GM12891 (cell line): ENCODE results near the gene BEGAIN.

Source experiments
- POLR2A ChIP-seq: IDR thresholded peaks from 2 replicates; pipeline ENCODE4 v1.6.1; 2011; ENCODE audit warnings: low read depth, low read length, control low read depth
- POLR2AphosphoS5 ChIP-seq: IDR thresholded peaks from 2 replicates; pipeline ENCODE4 v1.6.1; 2011; ENCODE audit warnings: low read depth, low read length, control low read depth
- TAF1 ChIP-seq: IDR thresholded peaks from 2 replicates; pipeline ENCODE4 v1.6.1; 2011; ENCODE audit warnings: low read depth, low read length, control low read depth

DNA sequence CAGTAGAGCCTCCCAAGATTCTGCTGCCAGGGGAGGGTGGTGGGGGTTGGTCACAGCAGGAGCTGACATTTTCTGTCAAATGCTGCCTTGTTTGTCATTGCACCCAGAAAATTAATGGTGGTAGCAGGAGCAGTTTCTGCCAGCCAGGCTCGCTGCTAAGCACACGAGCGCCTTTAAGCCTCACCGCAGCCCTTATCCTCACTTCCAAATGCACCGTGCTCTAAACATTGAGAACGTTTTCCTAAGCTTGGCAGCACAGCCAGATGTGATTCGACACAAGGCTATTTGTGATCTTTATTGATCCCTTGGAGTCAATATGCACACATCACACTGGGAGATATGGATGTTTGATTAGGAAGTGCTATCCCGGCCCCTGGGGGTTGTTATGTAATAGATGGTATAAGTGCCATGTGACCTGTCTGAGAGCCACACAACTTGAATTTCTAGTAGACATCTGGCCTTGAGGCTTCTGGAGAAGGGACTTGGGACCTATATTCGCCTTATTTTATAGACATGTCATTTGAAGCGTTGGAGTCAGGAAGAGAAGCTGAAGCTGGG lies 31.6 kb upstream of the BEGAIN start:
- TF ChIP-seq POLR2AphosphoS5 (no peak), POLR2A (no peak), TAF1 (no peak)
